K562 (cell line): ENCODE data around the gene LRP2. TPM values are rescaled to one million over a fixed set of nuclear protein-coding genes. Genes with fewer than 3 reads are reported as not detected.

Experiments used
- ATF3 ChIP-seq, 2 experiments: fragments of 450-650 bp in 1 of 2; sonication (generic) in 1 of 2; formaldehyde crosslinking in 1 of 2; IDR thresholded peaks in 1 of 2; conservative IDR thresholded peaks in 1 of 2; 2 replicates each; pipeline versions ENCODE4 v1.6.1 to v1.8.1; 2016 to 2023; ENCODE audit warnings: mild to moderate bottlenecking in 2 of 2, moderate library complexity in 2 of 2, inconsistent platforms in 1 of 2, missing genetic modification reagents in 1 of 2
- ATF4 ChIP-seq: fragments of 450-650 bp; formaldehyde crosslinking; IDR thresholded peaks from 2 replicates; pipeline ENCODE4 v1.4.0; 2022; ENCODE audit warnings: mild to moderate bottlenecking, moderate library complexity
- BMI1 ChIP-seq: fragments of 150-350 bp; IDR thresholded peaks from 2 replicates; pipeline ENCODE4 v1.6.1; 2014; ENCODE audit warnings: low read length
- CEBPG ChIP-seq, 3 experiments: fragments of 200-800 bp in 1 of 3; sonication (Bioruptor generic) in 1 of 3; sonication (generic) in 1 of 3; formaldehyde crosslinking in 1 of 3; IDR thresholded peaks in 2 of 3; conservative IDR thresholded peaks in 1 of 3; 2 replicates each; pipeline versions ENCODE4 v1.6.1 to v1.8.0; 2016 to 2022; ENCODE audit warnings: missing compliant biosample characterization in 2 of 3, missing genetic modification characterization in 2 of 3, mild to moderate bottlenecking in 1 of 3, missing genetic modification reagents in 1 of 3
- EWSR1 ChIP-seq: fragments of 450-650 bp; IDR thresholded peaks from 2 replicates; pipeline ENCODE4 v1.6.1; 2018; ENCODE audit warnings: borderline replicate concordance, mild to moderate bottlenecking, low read depth, moderate library complexity; ENCODE audit not compliant: partially characterized antibody
- GMEB1 ChIP-seq: fragments of 250-450 bp; sonication (Bioruptor Pico); IDR thresholded peaks from 2 replicates; pipeline ENCODE4 v1.4.0; 2020; ENCODE audit warnings: mild to moderate bottlenecking
- MAZ ChIP-seq, 2 experiments: fragments of 450-650 bp in 1 of 2; sonication (generic) in 1 of 2; formaldehyde crosslinking; IDR thresholded peaks in 1 of 2; conservative IDR thresholded peaks in 1 of 2; 2 replicates each; pipeline versions ENCODE4 v1.4.0 to v1.5.0; 2020; ENCODE audit warnings: mild to moderate bottlenecking in 1 of 2, missing genetic modification reagents in 1 of 2
- RREB1 ChIP-seq: fragments of 250-450 bp; sonication (Bioruptor Pico); IDR thresholded peaks from 2 replicates; pipeline ENCODE4 v1.4.0; 2020
- XRCC5 ChIP-seq: fragments of 200-400 bp; formaldehyde crosslinking; IDR thresholded peaks from 2 replicates; pipeline ENCODE4 v1.6.1; 2017; ENCODE audit warnings: low read depth, mild to moderate bottlenecking, low read length
- ZNF197 ChIP-seq: fragments of 200-800 bp; sonication (Bioruptor generic); IDR thresholded peaks from 2 replicates; pipeline ENCODE4 v1.6.1; 2016; ENCODE audit warnings: low read depth, missing genetic modification characterization, missing compliant biosample characterization
- ZNF589 ChIP-seq: fragments of 200-800 bp; sonication (Bioruptor generic); IDR thresholded peaks from 2 replicates; pipeline ENCODE4 v1.6.1; 2016; ENCODE audit warnings: low read depth, missing genetic modification characterization, missing compliant biosample characterization
- polyA plus RNA-seq, 8 experiments: library from polyadenylated mRNA; depleted of rRNA in 4 of 8; stranded (reverse) in 5 of 8; unstranded in 3 of 8; fragments of >200 nt; fragmentation: Nextera tagmentation in 2 of 8; fragmentation: Illumina TruSeq in 1 of 8; extraction: Ambion mirVana in 2 of 8; extraction: Trizol in 1 of 8; gene quantifications; 2 replicates each; pipeline versions ENCODE4 v1.2.1 to v1.2.3, GENCODE V29; 2011 to 2014; ENCODE audit warnings: inconsistent platforms in 1 of 8, missing spikeins in 1 of 8
- total RNA-seq, 7 experiments: library from RNA; depleted of rRNA in 6 of 7; stranded (reverse); fragments of >200 nt in 6 of 7; fragmentation: Illumina TruSeq in 2 of 7; extraction: Trizol in 2 of 7; gene quantifications; 2 replicates each; pipeline versions ENCODE4 v1.2.1 to v1.2.3, GENCODE V29; 2011 to 2021; ENCODE audit warnings: low replicate concordance in 1 of 7

LRP2 gene
- total and polyA plus RNA-seq, 9 of the 15 experiments (the other 6 are each of a cell fraction or from before 2014, with no cell fraction given) = 0.04 to 0.18 (median 0.11) TPM; not detected in 1

- TF ChIP-seq ATF3 (IDR thresholded peaks at IDR 0.05) (peak; percentile 31; the same call in 1 of the 2 replicates), ATF3 (CRISPR knock-in tag; conservative IDR thresholded peaks at IDR 0.05) (no peak), EWSR1 (no peak), XRCC5 (no peak), GMEB1 (CRISPR knock-in tag) (0 out of 2 replicates have a peak, but pooled peaks have one; percentile 25), ZNF197 (peak; percentile 63; the same call in 1 of the 2 replicates), ATF4 (CRISPR knock-in tag) (peak; percentile 71; the same call in 1 of the 2 replicates), MAZ (CRISPR knock-in tag; conservative IDR thresholded peaks at IDR 0.05 in 1 of 2, IDR thresholded peaks at IDR 0.05 in 1 of 2) (0 out of 4 replicates have a peak, but pooled peaks of 1 of the 2 experiments have one; percentile 5), BMI1 (no peak), RREB1 (CRISPR knock-in tag) (no peak), CEBPG (CRISPR knock-in tag; IDR thresholded peaks at IDR 0.05) (peak; percentile 78), CEBPG (tag; conservative IDR thresholded peaks at IDR 0.05 in 1 of 2, IDR thresholded peaks at IDR 0.05 in 1 of 2) (peak in 1 of 2 experiments; percentile 82; a peak in 2 of 4 replicates), ZNF589 (peak; percentile 89)
Measured at GRCh38 chr2:169237939-169238338, 124.4 kb downstream of the LRP2 start (continued).
